A549 (cell line): ENCODE data around the gene SLN.

Source experiments
- CTCF ChIP-seq: fragments of >200 bp; sonication (Bioruptor Twin); formaldehyde crosslinking; IDR thresholded peaks from 3 replicates; pipeline ENCODE4 v1.5.1; 2016
- ELK1 ChIP-seq: fragments of 150-350 bp; IDR thresholded peaks from 2 replicates; pipeline ENCODE4 v1.6.1; 2014; ENCODE audit warnings: low read depth, mild to moderate bottlenecking, low read length
- ESRRA ChIP-seq: fragments of 150-350 bp; IDR thresholded peaks from 2 replicates; pipeline ENCODE4 v1.6.1; 2014; ENCODE audit warnings: mild to moderate bottlenecking, low read length, borderline replicate concordance
- FOSL2 ChIP-seq, 2 experiments: fragments of 450-650 bp in 1 of 2; fragments of >200 bp in 1 of 2; sonication (Bioruptor Twin) in 1 of 2; formaldehyde crosslinking; IDR thresholded peaks; 2 replicates each; pipeline versions ENCODE4 v1.5.0 to v1.6.1; 2016 to 2020; ENCODE audit warnings: mild to moderate bottlenecking in 1 of 2, moderate library complexity in 1 of 2
- HMGXB4 ChIP-seq: fragments of 250-450 bp; sonication (Bioruptor Pico); IDR thresholded peaks from 2 replicates; pipeline ENCODE4 v1.5.0; 2021; ENCODE audit warnings: mild to moderate bottlenecking, moderate library complexity, borderline replicate concordance
- HOXA7 ChIP-seq: fragments of 250-450 bp; sonication (Bioruptor Pico); IDR thresholded peaks from 2 replicates; pipeline ENCODE4 v1.5.0; 2020; ENCODE audit warnings: mild to moderate bottlenecking, moderate library complexity
- JUN ChIP-seq, 2 experiments: fragments of >200 bp; sonication (Bioruptor Twin); formaldehyde crosslinking; IDR thresholded peaks; 2 replicates in 1 of 2; 3 replicates in 1 of 2; pipeline ENCODE4 v1.6.1; 2016 to 2017
- KDM5A ChIP-seq: fragments of 200-600 bp; sonication (generic); IDR thresholded peaks from 2 replicates; pipeline ENCODE4 v1.6.1; 2016; ENCODE audit warnings: antibody characterized with exemption, mild to moderate bottlenecking
- MYC ChIP-seq: IDR thresholded peaks from 2 replicates; pipeline ENCODE4 v1.6.1; 2012; ENCODE audit warnings: mild to moderate bottlenecking, inconsistent platforms, low read length, improper control_type of control experiment, borderline replicate concordance
- POLR2A ChIP-seq: IDR thresholded peaks from 2 replicates; pipeline ENCODE4 v1.6.1; 2012; ENCODE audit warnings: mild to moderate bottlenecking, low read length
- RAD21 ChIP-seq, 2 experiments: fragments of >200 bp in 1 of 2; sonication (Bioruptor Twin) in 1 of 2; formaldehyde crosslinking in 1 of 2; IDR thresholded peaks in 1 of 2; conservative IDR thresholded peaks in 1 of 2; 2 replicates in 1 of 2; 3 replicates in 1 of 2; pipeline ENCODE4 v1.6.1; 2012 to 2018; ENCODE audit warnings: inconsistent platforms in 1 of 2
- SMC3 ChIP-seq: fragments of >200 bp; sonication (Bioruptor Twin); formaldehyde crosslinking; IDR thresholded peaks from 3 replicates; pipeline ENCODE4 v1.6.1; 2018; ENCODE audit warnings: inconsistent platforms
- SREBF2 ChIP-seq: fragments of 450-650 bp; IDR thresholded peaks from 2 replicates; pipeline ENCODE4 v1.6.1; 2014; ENCODE audit warnings: mild to moderate bottlenecking, moderate library complexity
- USF2 ChIP-seq: fragments of 450-650 bp; IDR thresholded peaks from 2 replicates; pipeline ENCODE4 v1.6.1; 2014; ENCODE audit warnings: antibody characterized with exemption

GRCh38 chr11:107683061-107683460 lies 28.8 kb downstream of the SLN start:
- TF ChIP-seq HMGXB4 (CRISPR knock-in tag) (no peak), HOXA7 (no peak), POLR2A (no peak), CTCF (no peak), SMC3 (no peak), SREBF2 (no peak), ELK1 (no peak), FOSL2 (IDR thresholded peaks at IDR 0.05) (no peak), FOSL2 (CRISPR knock-in tag; IDR thresholded peaks at IDR 0.05) (no peak), USF2 (no peak), ESRRA (no peak), JUN (IDR thresholded peaks at IDR 0.05) (no peak), RAD21 (conservative IDR thresholded peaks at IDR 0.05 in 1 of 2, IDR thresholded peaks at IDR 0.05 in 1 of 2) (no peak), KDM5A (no peak), MYC (no peak)
